Fibroblast of pulmonary artery (primary cell): Measurements from ENCODE around the gene IFFO2.

Experiments used
- DNase-seq: peaks from one replicate; pipeline ENCODE4 v3.0.0-alpha.2; 2010; ENCODE audit warnings: low read depth
- H3K4me3 ChIP-seq: replicated peaks from 2 replicates; pipeline ENCODE4 v1.5.1; 2011; ENCODE audit warnings: low read depth, mild to moderate bottlenecking, control low read depth, low read length, moderate library complexity
- TF ChIP-seq, protein P1 (sequence below): IDR thresholded peaks from 2 replicates; pipeline ENCODE4 v1.5.1; 2011; ENCODE audit warnings: mild to moderate bottlenecking, control low read depth, low read length, inconsistent platforms; ENCODE audit errors: missing control alignments

Gene IFFO2

DNA sequence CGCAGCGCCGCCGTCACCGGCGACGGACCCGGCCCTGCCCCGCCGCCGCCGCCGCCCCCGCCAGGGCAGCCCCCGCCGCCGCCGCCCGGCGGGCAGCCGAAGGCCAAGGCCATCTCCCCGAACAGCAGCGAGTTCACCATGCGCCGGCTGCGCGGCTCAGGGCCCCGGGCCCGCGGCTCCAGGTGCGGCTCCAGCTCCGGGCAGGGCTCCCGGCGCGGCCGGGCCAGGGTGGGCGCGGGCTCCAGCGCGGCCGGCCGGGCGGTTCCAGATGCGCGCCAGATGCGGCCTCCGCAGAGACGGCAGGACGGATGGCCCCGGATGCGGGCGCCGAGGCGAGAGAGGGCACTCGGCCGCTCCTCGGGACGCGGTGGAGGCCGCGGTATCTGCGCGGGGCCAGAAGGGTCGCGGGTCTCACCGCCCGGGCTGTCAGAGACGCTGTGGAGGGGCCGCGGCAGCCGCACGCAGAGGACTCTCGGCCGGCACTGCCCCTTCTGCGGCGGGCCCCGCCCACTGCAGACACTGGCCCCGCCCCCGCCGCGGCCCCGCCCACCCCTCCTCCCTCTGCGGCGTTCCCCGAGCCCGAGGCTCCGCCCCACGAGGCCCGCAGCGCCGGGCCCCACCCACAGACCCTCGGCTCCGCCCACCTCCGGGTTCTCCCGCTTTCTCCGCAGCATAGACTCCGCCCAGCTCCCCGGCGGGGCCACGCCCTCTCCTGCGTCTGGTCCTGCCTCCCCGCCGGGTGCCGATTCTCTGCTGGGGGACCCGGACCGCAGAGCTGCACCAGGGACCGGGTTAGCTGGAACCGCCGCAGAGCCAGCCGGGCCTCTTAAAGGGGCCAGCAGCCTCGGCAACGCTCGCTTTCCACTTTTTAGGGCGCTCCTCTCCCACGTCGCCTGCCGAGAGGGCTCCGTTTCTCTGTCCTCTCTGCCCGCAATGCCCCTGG, at the start of gene IFFO2:
Gene IFFO2 (minus strand): TSS at position 484 of the 943 bp plus-strand sequence. CDS start 344 bp downstream, at position 140.
- TF ChIP-seq, protein P1, sequence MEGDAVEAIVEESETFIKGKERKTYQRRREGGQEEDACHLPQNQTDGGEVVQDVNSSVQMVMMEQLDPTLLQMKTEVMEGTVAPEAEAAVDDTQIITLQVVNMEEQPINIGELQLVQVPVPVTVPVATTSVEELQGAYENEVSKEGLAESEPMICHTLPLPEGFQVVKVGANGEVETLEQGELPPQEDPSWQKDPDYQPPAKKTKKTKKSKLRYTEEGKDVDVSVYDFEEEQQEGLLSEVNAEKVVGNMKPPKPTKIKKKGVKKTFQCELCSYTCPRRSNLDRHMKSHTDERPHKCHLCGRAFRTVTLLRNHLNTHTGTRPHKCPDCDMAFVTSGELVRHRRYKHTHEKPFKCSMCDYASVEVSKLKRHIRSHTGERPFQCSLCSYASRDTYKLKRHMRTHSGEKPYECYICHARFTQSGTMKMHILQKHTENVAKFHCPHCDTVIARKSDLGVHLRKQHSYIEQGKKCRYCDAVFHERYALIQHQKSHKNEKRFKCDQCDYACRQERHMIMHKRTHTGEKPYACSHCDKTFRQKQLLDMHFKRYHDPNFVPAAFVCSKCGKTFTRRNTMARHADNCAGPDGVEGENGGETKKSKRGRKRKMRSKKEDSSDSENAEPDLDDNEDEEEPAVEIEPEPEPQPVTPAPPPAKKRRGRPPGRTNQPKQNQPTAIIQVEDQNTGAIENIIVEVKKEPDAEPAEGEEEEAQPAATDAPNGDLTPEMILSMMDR: no peak
- peak; percentile 95 for DNase-seq

DNA sequence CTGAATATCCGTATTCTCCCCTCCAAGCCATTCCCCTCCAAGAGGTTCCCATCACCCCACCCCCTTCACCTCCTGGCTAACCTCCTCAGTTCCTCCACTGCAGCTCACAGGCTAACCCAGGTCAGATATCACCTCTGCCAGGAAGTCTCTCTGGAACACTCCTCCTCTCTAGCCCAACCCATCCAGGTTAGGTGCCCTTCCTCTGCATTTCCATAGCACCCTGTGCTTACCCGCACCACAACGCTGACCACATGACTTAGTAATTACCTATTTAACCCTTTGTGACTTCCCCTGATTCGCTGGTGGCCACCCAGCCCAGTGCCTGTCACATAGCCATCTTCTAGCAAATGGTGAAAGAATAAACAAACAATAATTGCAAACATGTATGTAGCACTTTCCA, 49.5 kb upstream of the IFFO2 start:
- H3K4me3 ChIP-seq: no peak overlapping the region
- TF ChIP-seq, protein P1: no peak
- DNase-seq: no peak

More for the DNA sequence above, at the start of gene IFFO2:
- H3K4me3 ChIP-seq: peak within 1 kb of the TSS; percentile 72

DNA sequence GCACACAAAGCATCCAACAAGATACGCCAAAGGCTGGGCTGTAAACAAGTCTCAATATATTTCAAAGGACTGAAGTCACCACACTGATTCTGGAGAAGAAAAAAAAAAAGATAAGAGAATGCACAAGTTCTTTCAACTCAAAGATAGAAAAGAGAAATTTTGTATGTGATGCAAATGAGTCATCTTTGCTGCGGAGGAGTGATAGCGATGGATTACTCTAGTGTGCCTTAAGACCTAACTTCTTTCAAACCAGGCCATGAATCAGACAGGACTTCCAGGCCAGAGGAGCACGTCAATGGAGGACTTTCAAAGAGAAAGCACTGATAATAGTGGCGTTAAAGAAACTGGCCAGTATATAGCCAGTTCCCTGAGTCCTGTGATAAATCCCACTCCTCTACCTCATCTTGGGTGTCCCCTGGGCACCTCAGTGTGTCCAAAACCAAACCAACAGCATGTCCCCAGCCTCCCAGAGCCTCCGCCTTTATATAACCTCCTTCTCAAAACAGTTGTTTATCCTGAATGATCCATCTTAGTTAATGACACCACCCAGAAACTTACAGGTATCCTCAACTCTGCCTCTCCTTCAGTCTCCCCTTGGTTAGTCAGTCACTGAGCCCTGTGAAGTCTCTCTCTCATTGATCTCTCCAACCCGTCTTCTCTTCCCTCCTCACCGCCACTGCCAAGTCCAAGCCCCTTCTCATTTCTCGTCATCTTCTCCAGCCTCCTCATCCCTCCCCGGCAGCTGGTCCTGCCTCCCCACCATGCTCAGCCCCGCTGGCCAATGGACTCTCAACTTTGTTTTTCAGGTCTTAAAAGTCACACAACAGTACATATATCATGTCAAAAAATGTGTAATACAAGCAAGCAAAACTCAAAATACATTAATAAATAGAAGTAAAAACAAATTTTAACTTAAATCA, 47.2 kb upstream of the IFFO2 start:
- H3K4me3 ChIP-seq: no peak overlapping the region
- TF ChIP-seq, protein P1: no peak
- DNase-seq: peak; percentile 83

DNA sequence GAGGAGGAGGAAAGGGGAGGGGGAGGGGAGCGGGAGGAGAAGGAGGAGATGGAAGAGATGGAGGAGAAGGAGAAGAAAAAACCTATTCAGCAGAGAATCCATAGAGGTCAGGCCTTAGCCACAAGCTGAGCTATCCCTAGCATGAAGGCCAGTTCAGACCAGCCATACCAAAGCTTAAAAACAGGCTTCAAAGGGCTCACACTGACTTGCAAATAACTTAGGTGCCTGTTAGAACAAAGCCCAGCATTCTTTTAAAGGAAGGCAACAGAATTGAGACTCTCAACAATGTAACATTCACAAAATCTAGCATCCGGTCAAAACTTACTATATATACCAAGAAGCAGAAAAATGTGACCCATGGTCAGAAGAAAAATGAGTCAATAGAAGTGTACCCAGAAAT, 43.6 kb upstream of the IFFO2 start:
- no peak for DNase-seq
- no peak overlapping the region for H3K4me3 ChIP-seq
- TF ChIP-seq, protein P1: no peak

DNA sequence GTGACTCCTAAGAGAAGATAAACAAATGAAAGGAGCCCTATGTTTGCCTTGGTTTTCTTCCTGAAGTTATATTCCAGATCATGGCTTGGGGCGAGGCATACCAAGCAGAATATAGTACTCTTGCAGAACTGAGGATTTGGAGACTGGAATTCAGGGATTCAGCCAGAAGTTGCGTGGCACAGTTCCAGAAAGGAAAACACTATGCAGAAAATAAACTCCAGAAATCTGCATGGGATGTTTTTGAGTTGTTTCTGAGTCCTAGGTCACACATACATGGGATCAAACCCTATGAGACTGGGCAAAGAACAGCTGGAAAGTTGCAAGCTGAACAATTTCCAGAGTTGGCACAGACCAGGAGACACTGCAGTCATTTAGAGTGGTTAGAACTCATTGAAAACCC, 42.9 kb upstream of the IFFO2 start:
- peak; percentile 67 for DNase-seq

DNA sequence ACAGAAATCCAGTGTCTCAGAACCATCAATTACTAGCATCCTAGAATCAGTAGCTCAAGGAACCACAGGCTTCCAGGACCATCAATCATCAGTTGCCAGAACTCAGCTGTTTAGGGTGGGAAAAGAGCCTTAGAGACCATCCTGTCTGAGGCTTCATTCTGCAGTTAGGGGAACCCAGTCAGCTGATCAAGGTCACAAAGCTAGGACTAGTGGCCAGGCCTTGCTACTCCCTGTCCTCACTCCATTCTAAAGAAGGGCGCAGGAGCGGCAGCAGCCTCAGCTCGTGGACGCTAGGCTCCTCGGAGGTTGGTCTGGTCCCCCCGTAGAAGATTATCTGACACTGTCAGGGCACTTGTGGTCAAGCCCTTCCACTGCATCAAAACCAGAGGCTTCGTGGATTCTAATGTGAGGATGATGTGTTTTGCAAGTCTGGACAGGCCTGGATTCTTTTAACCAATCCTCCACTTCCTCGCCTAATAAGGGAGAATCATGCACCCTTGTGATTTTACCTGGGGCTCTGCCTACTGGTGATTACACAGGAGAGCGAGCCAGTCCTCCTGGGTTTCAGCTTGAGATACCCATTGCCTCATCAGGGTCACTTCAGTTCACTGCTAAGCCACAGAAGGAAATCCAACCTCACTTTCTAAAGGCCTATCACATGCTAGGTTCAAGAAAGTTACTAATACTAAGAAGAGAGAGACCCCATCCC, 41.7 kb upstream of the IFFO2 start:
- TF ChIP-seq, protein P1: no peak
- no peak for DNase-seq
- no peak overlapping the region for H3K4me3 ChIP-seq

More for the DNA sequence above, 42.9 kb upstream of the IFFO2 start:
- H3K4me3 ChIP-seq: no peak overlapping the region
- TF ChIP-seq, protein P1: no peak
